HG03175 (cell line): Measurements from ENCODE around the gene SYCE3.
"Not testable (repeated sequence)": the region's sequence is repeated elsewhere in the genome, so short reads cannot be mapped to it uniquely, and the experiment has no call there.

ENCODE experiments used
- ATAC-seq: cut with Tn5 transposase; IDR thresholded peaks from one replicate; pipeline ENCODE4 v1.9.1; 2021; ENCODE audit warnings: mild to moderate bottlenecking, moderate library complexity; ENCODE audit not compliant: unreplicated experiment

Gene SYCE3

GRCh38 chr22:50551160-50551752 lies 11.5 kb downstream of the SYCE3 start:
- no peak for ATAC-seq

DNA sequence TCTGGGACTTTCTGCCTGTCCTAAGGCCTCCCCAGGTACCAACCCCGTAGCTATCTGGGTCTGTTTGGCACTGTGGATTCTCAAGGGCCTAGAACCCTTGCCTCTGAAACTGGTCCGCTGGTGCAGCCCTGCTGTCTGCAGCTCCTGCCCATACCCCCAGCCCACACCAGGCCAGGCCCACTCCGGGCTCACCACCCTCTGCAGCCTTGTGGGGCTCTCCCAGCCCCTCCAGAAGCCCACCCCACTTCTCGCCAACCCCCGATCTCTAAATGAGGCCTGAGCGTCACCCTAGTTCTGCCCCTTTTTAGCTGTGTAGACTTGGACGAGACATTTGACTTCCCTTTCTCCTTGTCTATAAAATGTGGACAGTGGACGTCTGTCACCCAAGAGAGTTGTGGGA lies 12.3 kb downstream of the SYCE3 start:
- ATAC-seq: no peak

GRCh38 chr22:50548921-50549790 lies 13.6 kb downstream of the SYCE3 start:
- ATAC-seq: no peak

- no peak for ATAC-seq
Measured at GRCh38 chr22:50548040-50548920, 14.4 kb downstream of the SYCE3 start.

DNA sequence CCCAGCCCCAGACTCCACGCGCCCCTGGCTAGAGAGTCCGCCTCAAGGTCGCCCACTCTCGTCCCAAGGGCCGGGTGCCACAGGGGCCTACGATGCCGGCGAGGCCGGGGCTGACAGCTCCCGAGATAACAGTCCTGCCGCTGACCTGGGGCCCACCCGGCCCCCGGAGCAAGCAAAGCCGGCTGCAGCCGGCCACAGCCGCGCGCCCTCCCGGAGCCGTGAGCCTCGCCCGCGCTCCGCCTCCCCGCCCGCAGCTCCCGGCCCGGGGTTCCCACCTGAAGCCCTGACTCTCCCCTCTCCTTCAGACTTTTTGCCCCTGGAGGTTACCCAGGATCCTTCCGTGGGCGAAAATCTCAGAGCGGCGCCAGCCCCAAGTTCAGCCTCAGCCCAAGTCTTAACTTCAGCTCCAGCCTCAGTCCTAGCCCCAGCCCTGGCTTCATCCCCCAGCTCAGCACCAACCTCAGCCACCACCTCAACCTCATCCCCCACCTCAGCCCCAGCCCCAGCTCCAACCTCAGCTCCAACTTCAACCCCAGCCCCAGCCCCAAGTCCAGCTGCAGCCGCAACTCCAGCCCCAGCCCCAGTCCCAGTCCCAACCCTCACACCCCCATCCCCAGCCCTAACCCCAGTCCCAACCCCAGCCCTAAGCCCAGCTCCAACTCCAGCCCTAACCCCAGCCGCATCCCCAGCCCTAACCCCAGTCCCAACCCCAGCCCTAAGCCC lies 15.3 kb downstream of the SYCE3 start:
- no peak for ATAC-seq

- no peak for ATAC-seq
Measured at GRCh38 chr22:50546326-50547262, 16.1 kb downstream of the SYCE3 start.

DNA sequence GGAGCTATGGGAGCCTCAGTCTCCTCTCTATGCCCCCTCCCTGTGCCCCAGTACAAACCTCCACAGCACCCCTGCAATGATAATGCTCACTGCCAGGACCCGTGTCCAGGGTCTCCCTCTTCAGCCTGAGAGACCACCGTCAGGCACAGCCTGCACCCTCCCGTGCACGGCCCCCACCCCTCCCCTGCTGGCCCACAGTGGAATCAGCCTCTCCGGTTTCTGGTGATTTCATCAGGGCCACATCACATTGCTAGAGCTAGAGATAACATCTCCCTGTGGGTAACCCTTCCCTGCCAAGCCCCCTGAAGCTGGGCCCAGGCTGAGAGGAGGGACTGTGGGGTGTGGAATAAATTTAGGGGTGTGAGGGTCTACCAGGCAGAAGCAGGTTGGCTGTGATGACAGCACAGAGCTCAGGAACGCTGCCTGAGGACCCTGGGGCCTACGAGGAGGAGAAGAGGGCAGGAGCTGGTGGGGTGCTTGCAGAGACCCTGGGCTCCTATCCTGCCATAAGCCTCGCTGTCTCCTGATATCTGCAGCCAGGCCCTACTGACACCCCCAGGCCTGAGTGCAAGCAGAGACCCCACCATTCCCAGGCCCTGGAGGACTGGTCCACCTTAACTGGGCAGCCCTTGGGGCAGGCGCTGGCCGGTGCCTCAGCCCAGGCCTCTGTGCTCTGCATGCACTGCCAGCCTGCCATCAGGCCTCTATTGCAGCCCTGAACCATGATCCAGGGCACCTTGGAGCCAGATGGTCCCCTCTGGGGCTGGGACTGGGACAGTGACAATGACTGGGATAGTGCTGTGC lies 17.0 kb downstream of the SYCE3 start, which contains the start of gene KLHDC7B:
Gene KLHDC7B, plus strand, starts transcription at position 378 of the 804 bp plus-strand sequence. Its CDS starts 345 bp downstream, at position 723.
- ATAC-seq: no peak

DNA sequence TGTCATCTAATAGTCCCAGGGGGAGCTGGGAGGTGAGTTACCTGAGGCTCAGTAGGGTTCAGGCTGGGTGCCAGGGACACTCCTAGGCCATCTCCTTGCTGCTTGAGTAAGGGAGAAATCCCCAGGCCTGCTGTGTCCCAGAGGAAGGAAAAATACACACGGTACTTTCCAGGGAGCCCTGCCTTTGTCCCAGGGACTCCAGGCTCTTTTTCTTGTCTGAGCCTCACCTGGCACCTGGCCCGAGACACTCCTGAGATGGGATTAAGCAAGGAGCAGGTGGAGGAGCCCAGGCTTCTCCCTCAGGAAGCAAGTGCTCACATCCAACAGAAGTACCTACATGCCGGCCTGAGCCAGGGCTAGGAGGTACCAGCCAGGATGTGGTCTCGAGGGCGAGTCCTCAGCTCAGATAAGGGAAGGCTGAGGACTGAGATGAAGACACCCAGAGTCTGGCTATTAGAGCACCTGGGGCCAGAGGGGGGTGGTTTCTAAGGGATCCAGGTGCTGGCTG lies 17.9 kb downstream of the SYCE3 start:
- no peak for ATAC-seq

- no peak for ATAC-seq
Measured at GRCh38 chr22:50544078-50544745, 18.5 kb downstream of the SYCE3 start.

DNA sequence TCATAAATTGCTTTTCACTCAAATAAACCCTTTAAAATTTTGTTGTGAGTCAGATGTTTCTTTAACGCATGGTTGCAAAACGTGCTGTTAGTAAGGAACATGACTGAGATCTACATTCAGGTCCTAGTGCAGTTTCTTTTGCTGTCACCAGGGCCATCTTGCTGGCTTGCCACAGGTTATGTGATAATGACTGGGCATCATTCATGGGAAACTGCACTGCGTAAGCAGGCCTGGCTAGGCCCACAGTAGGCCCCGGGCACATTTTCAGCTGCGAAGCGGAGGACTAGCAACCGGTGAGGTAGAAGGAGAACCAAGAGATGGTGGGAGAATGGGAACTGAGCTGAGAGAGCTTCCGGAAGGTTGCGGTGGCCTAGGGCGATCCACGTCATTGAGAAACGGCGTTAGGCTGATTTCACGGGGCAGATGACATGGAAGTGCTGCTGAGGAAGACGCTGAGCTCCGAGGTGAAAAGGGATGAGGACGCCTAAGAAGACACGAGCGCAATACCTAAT lies 20.2 kb downstream of the SYCE3 start:
- no peak for ATAC-seq

DNA sequence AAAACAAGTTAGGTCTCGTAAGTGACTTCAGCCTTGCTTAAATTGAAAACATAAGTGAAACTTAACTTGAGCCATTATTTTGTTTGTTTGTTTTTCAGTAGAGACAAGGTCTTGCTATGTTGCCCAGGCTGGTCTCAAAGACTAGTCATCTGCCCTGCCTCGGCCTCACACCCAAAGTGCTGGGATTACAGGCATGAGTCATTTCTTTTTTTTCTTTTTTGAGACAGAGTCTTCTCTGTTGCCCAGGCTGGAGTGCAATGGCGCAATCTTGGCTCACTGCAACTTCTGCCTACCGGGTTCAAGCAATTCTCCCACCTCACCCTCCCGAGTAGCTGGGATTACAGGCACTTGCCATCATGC lies 21.1 kb downstream of the SYCE3 start:
- ATAC-seq: not testable (repeated sequence)

- no peak for ATAC-seq
Measured at GRCh38 chr22:50540381-50540780, 22.3 kb downstream of the SYCE3 start.

DNA sequence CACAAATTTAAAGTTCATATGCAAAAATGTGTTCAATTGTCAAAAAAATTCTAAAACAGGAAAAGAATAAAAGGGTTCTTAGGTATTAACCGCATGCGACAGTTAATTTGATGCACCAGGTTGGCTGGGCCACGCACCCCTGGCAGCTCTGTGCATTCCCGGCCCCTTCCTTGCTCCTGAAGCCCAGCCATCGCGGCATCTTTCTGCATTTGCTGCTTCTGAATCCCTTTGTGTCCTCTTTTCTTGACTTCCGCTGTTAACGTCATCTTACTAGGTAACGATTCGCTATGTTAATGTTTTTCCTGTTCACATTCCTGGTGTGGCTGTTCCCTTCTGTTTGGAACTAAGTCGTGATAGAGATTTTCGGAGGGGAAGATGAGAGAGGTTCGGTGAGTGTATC lies 25.0 kb downstream of the SYCE3 start:
- no peak for ATAC-seq

GRCh38 chr22:50536226-50536625 lies 26.5 kb downstream of the SYCE3 start:
- no peak for ATAC-seq

GRCh38 chr22:50535113-50535512 lies 27.6 kb downstream of the SYCE3 start:
- no peak for ATAC-seq

GRCh38 chr22:50533856-50534711 lies 28.6 kb downstream of the SYCE3 start:
- not testable (repeated sequence) for ATAC-seq
